H1 (cell line): ENCODE data around the gene LTA. TPM values are rescaled to one million over a fixed set of nuclear protein-coding genes. Genes with fewer than 3 reads are reported as not detected.

Source experiments
- ASH2L ChIP-seq: fragments of 200-600, 300-600 bp; sonication (generic); IDR thresholded peaks from one replicate; pipeline ENCODE4 v1.7.1; 2017; ENCODE audit warnings: low read length
- ATF2 ChIP-seq: IDR thresholded peaks from 2 replicates; pipeline ENCODE4 v1.6.1; 2012; ENCODE audit warnings: low read length, inconsistent platforms
- BACH1 ChIP-seq: IDR thresholded peaks from 2 replicates; pipeline ENCODE4 v1.6.1; 2012; ENCODE audit warnings: low read length, improper control_type of control experiment
- BRCA1 ChIP-seq: IDR thresholded peaks from 2 replicates; pipeline ENCODE4 v1.6.1; 2012; ENCODE audit warnings: low read depth, low read length, improper control_type of control experiment
- E2F6 ChIP-seq: IDR thresholded peaks from 2 replicates; pipeline ENCODE4 v1.6.1; 2012; ENCODE audit warnings: inconsistent platforms
- JUND ChIP-seq: IDR thresholded peaks from 2 replicates; pipeline ENCODE4 v1.6.1; 2011; ENCODE audit warnings: mild to moderate bottlenecking, improper control_type of control experiment, low read length
- NANOG ChIP-seq: IDR thresholded peaks from 2 replicates; pipeline ENCODE4 v1.6.1; 2011; ENCODE audit warnings: low read length, low read depth, mild to moderate bottlenecking, inconsistent platforms; ENCODE audit not compliant: insufficient read depth, poor library complexity, severe bottlenecking
- RFX5 ChIP-seq: IDR thresholded peaks from 2 replicates; pipeline ENCODE4 v1.6.1; 2011; ENCODE audit warnings: low read depth, low read length, improper control_type of control experiment, borderline replicate concordance
- SIX5 ChIP-seq: IDR thresholded peaks from 2 replicates; pipeline ENCODE4 v1.6.1; 2011; ENCODE audit warnings: mild to moderate bottlenecking, low read depth, low read length
- SP1 ChIP-seq: IDR thresholded peaks from 2 replicates; pipeline ENCODE4 v1.6.1; 2011; ENCODE audit warnings: low read depth, low read length
- SP2 ChIP-seq: IDR thresholded peaks from 2 replicates; pipeline ENCODE4 v1.6.1; 2012; ENCODE audit warnings: mild to moderate bottlenecking, low read length, inconsistent platforms
- SP4 ChIP-seq: IDR thresholded peaks from 2 replicates; pipeline ENCODE4 v1.6.1; 2012; ENCODE audit warnings: low read length, inconsistent platforms
- TAF7 ChIP-seq: optimal IDR thresholded peaks from 2 replicates; pipeline ENCODE3; 2011; ENCODE audit warnings: low read depth, mild to moderate bottlenecking, inconsistent platforms, low read length, moderate library complexity, borderline replicate concordance
- TEAD4 ChIP-seq: IDR thresholded peaks from 2 replicates; pipeline ENCODE4 v1.6.1; 2012; ENCODE audit warnings: low read depth, low read length, inconsistent platforms, mixed read lengths
- USF2 ChIP-seq: IDR thresholded peaks from 2 replicates; pipeline ENCODE4 v1.6.1; 2011; ENCODE audit warnings: low read length, improper control_type of control experiment
- polyA plus RNA-seq, 7 experiments: library from polyadenylated mRNA; depleted of rRNA in 3 of 7; stranded (reverse) in 5 of 7; unstranded in 2 of 7; fragments of >200 nt in 5 of 7; fragments of 200-250 nt in 2 of 7; gene quantifications; 1 replicate in 5 of 7; 2 replicates in 1 of 7; 4 replicates in 1 of 7; pipeline versions ENCODE4 v1.2.1 to v1.2.3, GENCODE V29; 2011 to 2013; ENCODE audit warnings: missing spikeins in 2 of 7, mixed read lengths in 2 of 7
- total RNA-seq: library from RNA; stranded (reverse); fragmentation: NEBNext Ultra II Directional; extraction: Animal tissue kit (Norgen Biotek cat#: 25700); gene quantifications from 2 replicates; pipeline ENCODE4 v1.2.1, GENCODE V29; 2021

LTA gene
- total and polyA plus RNA-seq, 2 of the 8 experiments (the other 6 are each of a cell fraction or from before 2014, with no cell fraction given) = not detected

- TF ChIP-seq ATF2 (peak; percentile 93; the same call in 1 of the 2 replicates), SIX5 (no peak), RFX5 (no peak), USF2 (no peak), ASH2L (peak; percentile 9), BRCA1 (no peak), TEAD4 (peak; percentile 83; the same call in 1 of the 2 replicates), SP1 (no peak; the same call in 1 of the 2 replicates), SP2 (no peak), E2F6 (peak; percentile 96), SP4 (peak; percentile 90), NANOG (no peak), TAF7 (peak; percentile 48), JUND (peak; percentile 82), BACH1 (no peak)
These were observed 47.9 kb downstream of the LTA start (continued) for GRCh38 chr6:31619805-31620585.
